ENCODE measurements around the gene DBH.

- TF ChIP-seq CTCF (IDR thresholded peaks at IDR 0.05; ENCODE audit: low read length) (no peak), EZH2 (optimal IDR thresholded peaks at IDR 0.05; ENCODE audit: low read depth, low read length) (no peak)
Observed at GRCh38 chr9:133631111-133631510, 5.1 kb upstream of the DBH start.
